CD4-positive, alpha-beta memory T cell (primary cell): ENCODE results near the gene VIT. TPM values are rescaled to one million over a fixed set of nuclear protein-coding genes. Genes with fewer than 3 reads are reported as not detected.
A peak's percentile ranks its signal among the peaks of the same experiment; 100 is the strongest.

Experiments used
- CTCF ChIA-PET: fragments of 350-600 bp; sonication (Branson Sonifier 250); formaldehyde crosslinking; loops from one replicate; lab custom pipeline; 2021; ENCODE audit warnings: inconsistent platforms; ENCODE audit not compliant: partially characterized antibody; lab: Charles Lee
- POLR2A ChIA-PET: fragments of 350-600 bp; sonication (Branson Sonifier 250); formaldehyde crosslinking; loops from one replicate; lab custom pipeline; 2021; ENCODE audit not compliant: partially characterized antibody; lab: Charles Lee
- DNase-seq, 5 donors: peaks; one replicate each; pipeline versions ENCODE4 v3.0.0 to v3.0.0-alpha.2; 2020 to 2022; ENCODE audit warnings: mixed read lengths in 1 of 5
- H3K27ac ChIP-seq: one replicate; pipeline ENCODE4 v1.7.0; 2013; ENCODE audit warnings: low read depth, low read length
- H3K27me3 ChIP-seq: 2 replicates; pipeline ENCODE4 v1.7.0; 2013; ENCODE audit warnings: mild to moderate bottlenecking, low read length, moderate library complexity; ENCODE audit not compliant: insufficient read depth
- H3K36me3 ChIP-seq: 2 replicates; pipeline ENCODE4 v1.7.0; 2013; ENCODE audit warnings: mild to moderate bottlenecking, low read length, moderate library complexity; ENCODE audit not compliant: insufficient read depth
- H3K4me1 ChIP-seq: 2 replicates; pipeline ENCODE4 v1.7.0; 2013; ENCODE audit warnings: mild to moderate bottlenecking, low read length, moderate library complexity; ENCODE audit not compliant: insufficient read depth
- H3K4me3 ChIP-seq, 2 donors: one replicate each; pipeline ENCODE4 v1.7.0; 2013; ENCODE audit warnings: low read length in 2 of 2, mild to moderate bottlenecking in 1 of 2
- H3K9me3 ChIP-seq, 2 donors: one replicate each; pipeline ENCODE4 v1.7.0; 2013; ENCODE audit warnings: low read length in 2 of 2, control low read depth in 1 of 2; ENCODE audit not compliant: control insufficient read depth in 1 of 2
- H3K27ac Mint-ChIP-seq, 7 donors: one replicate each; pipeline ENCODE4 v1.8.0; 2020 to 2021; ENCODE audit warnings: mixed read lengths in 7 of 7, mild to moderate bottlenecking in 6 of 7, inconsistent platforms in 3 of 7, moderate library complexity in 3 of 7
- H3K27me3 Mint-ChIP-seq, 2 donors: one replicate each; pipeline ENCODE4 v1.8.0; 2020 to 2021; ENCODE audit warnings: mixed read lengths in 2 of 2
- H3K36me3 Mint-ChIP-seq, 2 donors: one replicate each; pipeline ENCODE4 v1.8.0; 2020 to 2021; ENCODE audit warnings: mixed read lengths in 2 of 2, inconsistent platforms in 1 of 2, mild to moderate bottlenecking in 1 of 2
- H3K4me1 Mint-ChIP-seq, 4 donors: one replicate each; pipeline ENCODE4 v1.8.0; 2020 to 2021; ENCODE audit warnings: mixed read lengths in 4 of 4, mild to moderate bottlenecking in 1 of 4
- H3K4me3 Mint-ChIP-seq, 8 donors: one replicate each; pipeline ENCODE4 v1.8.0; 2020 to 2021; ENCODE audit warnings: mixed read lengths in 8 of 8, mild to moderate bottlenecking in 7 of 8, moderate library complexity in 6 of 8, inconsistent platforms in 3 of 8
- H3K9me3 Mint-ChIP-seq, 8 donors: one replicate each; pipeline ENCODE4 v1.8.0; 2020 to 2021; ENCODE audit warnings: mixed read lengths in 8 of 8, mild to moderate bottlenecking in 5 of 8, inconsistent platforms in 3 of 8, moderate library complexity in 1 of 8
- intact Hi-C: fragments of 100-400 bp; cut with micrococcal nuclease; formaldehyde crosslinking; loops from one replicate; pipeline ENCODE4 v1.15.1; 2023
- polyA plus RNA-seq, 2 donors: library from polyadenylated mRNA; unstranded; fragments of 300-500 nt; fragmentation: Illumina TruSeq; gene quantifications; one replicate each; pipeline ENCODE4 v1.2.3, GENCODE V29; 2021
- total RNA-seq, 2 experiments: library from RNA; stranded (reverse); gene quantifications; one replicate each; pipeline ENCODE4 v1.2.3, GENCODE V29; 2021

Gene VIT
- total and polyA plus RNA-seq, 4 experiments from 2014 or later = not detected

DNA sequence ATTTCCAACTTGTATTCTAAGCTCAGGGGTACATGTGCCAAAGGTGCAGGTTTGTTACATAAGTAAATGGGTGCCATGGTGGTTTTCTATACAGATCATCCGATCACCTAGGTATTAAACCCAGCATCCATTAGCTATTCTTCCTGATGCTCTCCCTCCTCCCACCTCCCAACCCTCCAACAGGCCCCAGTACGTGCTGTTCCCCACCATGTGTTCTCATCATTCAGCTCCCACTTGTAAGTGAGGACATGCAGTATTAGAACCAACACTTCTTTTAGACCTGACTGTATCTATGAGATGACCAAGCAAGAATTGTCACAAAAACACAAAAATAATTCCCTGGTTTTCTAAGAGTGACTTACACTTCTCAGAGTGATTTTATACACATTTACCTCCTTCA is 83.0 kb downstream of the VIT start:
- Histone ChIP-seq H3K4me1 (no peaks in the 10 kb centered on the region), H3K4me3 (no peak overlapping the region), H3K36me3 (no peaks in the 10 kb centered on the region), H3K27ac (no peak overlapping the region), H3K27me3 (no peaks in the 10 kb centered on the region), H3K9me3 (no peaks in the 10 kb centered on the region)
- POLR2A ChIA-PET = no interaction called here
- DNase-seq = no peak
- no peaks in the 10 kb centered on the region for H3K36me3 Mint-ChIP-seq
- no peak overlapping the region for H3K4me3 Mint-ChIP-seq
- CTCF ChIA-PET = interaction anchor here (0.9 to 12.0 kb wide), 15 partner anchors 10 to 1536 kb away, joined by 3 to 110 read pairs (median 3); no protein-coding TSS in a partner anchor
- peaks cover 0 to 1% (median 0%) of the 10 kb centered on the region in 4 donors for H3K4me1 Mint-ChIP-seq
- intact Hi-C loops = no loop called here
- peaks cover 8 to 14% of the 10 kb centered on the region in 2 donors for H3K27me3 Mint-ChIP-seq
- no peak overlapping the region for H3K27ac Mint-ChIP-seq
- H3K9me3 Mint-ChIP-seq = no peaks in the 10 kb centered on the region

DNA sequence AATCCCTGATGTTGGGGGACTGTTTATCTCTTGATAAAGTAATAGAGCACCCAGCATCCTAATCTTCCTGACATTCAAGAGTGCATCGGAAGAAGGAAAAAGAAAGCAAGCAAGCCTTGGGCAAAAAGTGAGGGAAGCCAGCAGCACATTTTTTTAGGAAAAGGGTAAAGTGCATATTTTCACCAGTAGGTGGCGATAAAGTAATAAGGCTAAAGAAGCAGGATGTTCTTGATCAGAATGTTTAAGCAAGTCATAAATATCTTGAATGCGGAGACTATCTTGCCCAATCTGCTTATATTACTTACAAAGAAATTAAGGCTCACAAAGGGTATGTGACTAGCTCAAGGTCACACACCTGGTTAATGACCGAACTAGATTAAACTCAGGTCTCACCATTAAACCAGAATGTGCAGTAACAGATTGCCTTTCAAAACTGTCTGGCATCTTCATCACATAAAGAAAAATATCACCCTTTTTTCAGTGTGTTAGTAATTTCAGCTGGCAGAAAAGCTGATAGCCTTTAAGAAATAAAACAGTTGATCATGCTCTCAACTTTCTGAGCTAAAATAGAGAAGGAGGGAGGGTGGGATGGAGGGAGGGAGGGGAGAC is 83.8 kb downstream of the VIT start:
- Mint-ChIP-seq H3K36me3 (no peaks in the 10 kb centered on the region), H3K27ac (no peak overlapping the region), H3K4me3 (no peak overlapping the region), H3K27me3 (peaks cover 12 to 14% of the 10 kb centered on the region in 2 donors), H3K9me3 (no peaks in the 10 kb centered on the region), H3K4me1 (peaks cover 0 to 4% (median 2%) of the 10 kb centered on the region in 4 donors)
- Histone ChIP-seq H3K4me1 (no peaks in the 10 kb centered on the region), H3K36me3 (no peaks in the 10 kb centered on the region), H3K9me3 (no peaks in the 10 kb centered on the region), H3K4me3 (no peak overlapping the region), H3K27me3 (no peaks in the 10 kb centered on the region), H3K27ac (no peak overlapping the region)
- ChIA-PET CTCF (interaction anchor here (0.7 to 12.0 kb wide), 9 partner anchors 8 to 1494 kb away, joined by 3 to 110 read pairs (median 6); no protein-coding TSS in a partner anchor), POLR2A (interaction anchor here (0.6 kb wide), 1 partner anchor 1176 kb away, joined by 3 read pairs; no protein-coding TSS in a partner anchor)
- DNase-seq = peak in 4 of 5 donors; percentile 31 to 48 (median 44)
- intact Hi-C loops = loop anchor here (10.0 kb wide), 2 partner anchors 614 to 1334 kb away; no protein-coding TSS in a partner anchor

DNA sequence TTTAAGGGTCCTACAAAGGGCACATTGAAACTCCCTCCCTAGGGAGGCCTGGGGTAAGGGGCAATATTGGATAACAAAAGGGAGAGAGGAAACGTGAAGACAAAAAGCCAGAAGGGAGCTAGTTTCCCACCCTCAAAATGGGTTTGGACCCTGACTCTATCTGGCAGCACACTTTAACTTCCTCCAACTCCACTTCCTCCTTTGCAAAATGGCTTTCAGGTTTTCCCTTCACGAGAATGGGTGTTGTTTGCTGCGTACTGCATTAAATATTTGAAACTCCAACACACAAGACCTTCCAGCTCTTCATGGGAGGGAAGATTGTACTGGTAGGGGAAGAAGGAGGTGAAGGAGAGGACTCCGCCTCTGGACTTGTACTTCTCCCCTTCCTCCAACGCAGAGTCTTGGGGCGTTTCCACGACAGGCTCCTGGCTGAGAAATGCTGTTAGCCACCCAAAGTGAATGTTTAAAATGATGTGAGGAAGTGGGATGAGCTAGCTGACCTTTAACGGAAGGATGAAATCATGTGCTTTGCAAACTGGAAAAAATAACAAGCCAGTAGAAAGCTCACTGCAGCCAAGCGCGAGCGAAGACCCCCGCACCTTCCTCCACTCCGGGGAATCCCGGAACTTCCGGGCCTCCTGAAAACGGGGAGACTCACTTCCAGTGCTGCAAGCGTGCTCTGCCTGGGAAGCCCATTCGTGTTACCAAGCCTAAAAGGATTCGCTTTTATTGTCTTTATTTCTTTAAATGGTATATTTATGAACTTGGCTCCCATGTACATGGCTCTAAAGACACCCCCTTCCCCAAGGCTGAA is 85.6 kb downstream of the VIT start:
- Histone ChIP-seq H3K4me1 (no peaks in the 10 kb centered on the region), H3K27ac (no peak overlapping the region), H3K9me3 (no peaks in the 10 kb centered on the region), H3K27me3 (no peaks in the 10 kb centered on the region), H3K36me3 (no peaks in the 10 kb centered on the region), H3K4me3 (no peak overlapping the region)
- Mint-ChIP-seq H3K36me3 (no peaks in the 10 kb centered on the region), H3K27ac (no peak overlapping the region), H3K4me3 (no peak overlapping the region), H3K9me3 (no peaks in the 10 kb centered on the region), H3K4me1 (peaks cover 0 to 4% (median 2%) of the 10 kb centered on the region in 4 donors), H3K27me3 (peaks cover 12 to 16% of the 10 kb centered on the region in 2 donors)
- no peak for DNase-seq
- intact Hi-C loops = loop anchor here (10.0 kb wide), 2 partner anchors 613 to 1333 kb away; no protein-coding TSS in a partner anchor
- POLR2A ChIA-PET = no interaction called here
- CTCF ChIA-PET = interaction anchor here (1.1 to 12.0 kb wide), 6 partner anchors 9 to 431 kb away, joined by 3 to 110 read pairs (median 4); no protein-coding TSS in a partner anchor

DNA sequence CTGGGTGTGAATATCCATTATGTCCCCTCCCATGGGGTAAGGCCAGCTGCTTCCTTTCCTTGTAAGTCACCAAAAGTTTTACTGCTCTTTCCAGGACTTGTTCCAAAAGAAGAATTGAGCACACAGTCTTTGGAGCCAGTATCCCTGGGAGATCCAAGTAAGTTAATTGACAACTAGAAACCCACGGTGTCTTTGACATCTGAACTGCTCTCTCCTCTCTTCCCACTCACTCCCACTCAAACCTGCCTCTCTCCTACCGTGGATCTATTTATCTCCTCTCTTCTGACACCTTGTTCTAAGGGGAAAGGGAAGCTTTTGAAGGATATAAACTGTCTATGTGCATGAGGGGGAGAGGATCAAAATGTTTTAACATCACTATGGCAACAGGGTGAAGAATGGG is 86.7 kb downstream of the VIT start:
- H3K4me3 ChIP-seq = no peak overlapping the region
- Mint-ChIP-seq H3K4me3 (no peak overlapping the region), H3K27ac (no peak overlapping the region), H3K36me3 (no peaks in the 10 kb centered on the region), H3K27me3 (peaks cover 15% of the 10 kb centered on the region in 2 donors), H3K9me3 (no peaks in the 10 kb centered on the region), H3K4me1 (peaks cover 0 to 4% (median 2%) of the 10 kb centered on the region in 4 donors)
- POLR2A ChIA-PET = no interaction called here
- intact Hi-C loops = loop anchor here (10.0 kb wide), 2 partner anchors 612 to 1332 kb away; no protein-coding TSS in a partner anchor
- no peak for DNase-seq
- H3K36me3 ChIP-seq = no peaks in the 10 kb centered on the region
- CTCF ChIA-PET = interaction anchor here (1.3 to 12.0 kb wide), 4 partner anchors 9 to 183 kb away, joined by 3 to 110 read pairs (median 4); partner anchors contain the start of gene STRN
- H3K4me1 ChIP-seq = no peaks in the 10 kb centered on the region
- no peaks in the 10 kb centered on the region for H3K27me3 ChIP-seq
- no peak overlapping the region for H3K27ac ChIP-seq
- H3K9me3 ChIP-seq = no peaks in the 10 kb centered on the region

DNA sequence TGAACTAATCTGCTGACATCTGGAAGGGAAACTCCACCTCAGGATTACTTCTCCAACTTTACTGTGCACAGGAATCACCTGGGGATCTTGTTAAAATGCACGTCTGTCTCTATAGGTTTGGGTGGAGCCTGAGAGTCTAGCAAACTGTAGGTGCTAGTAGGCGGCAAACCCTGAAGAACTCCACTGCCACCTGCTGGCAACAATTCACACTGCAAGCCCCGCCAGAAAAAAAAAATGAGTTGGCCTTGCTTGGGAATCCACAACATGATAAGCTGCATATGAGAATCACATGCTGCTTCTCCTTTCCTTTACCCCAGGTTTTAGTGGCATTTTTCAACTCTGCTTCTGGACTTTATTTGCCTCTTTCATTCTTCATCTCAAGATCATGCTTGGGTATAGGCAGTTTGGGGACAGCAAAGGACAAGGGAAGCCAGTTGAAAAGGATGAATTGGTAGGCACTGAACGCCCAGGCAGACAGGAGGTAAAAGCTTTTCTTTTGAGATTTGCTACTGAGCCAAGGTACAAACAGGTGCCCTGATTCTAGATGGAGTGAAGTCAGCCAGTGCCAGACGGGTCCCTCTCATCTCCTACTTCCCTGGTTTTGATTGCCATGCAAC is 88.8 kb downstream of the VIT start:
- intact Hi-C loops = loop anchor here (5.0 to 10.0 kb wide), 3 partner anchors 433 to 1330 kb away; no protein-coding TSS in a partner anchor
- peak; percentile 40 to 66 (median 55) for DNase-seq
- Histone ChIP-seq H3K4me3 (no peak overlapping the region), H3K36me3 (no peaks in the 10 kb centered on the region), H3K9me3 (no peaks in the 10 kb centered on the region), H3K27me3 (no peaks in the 10 kb centered on the region), H3K4me1 (no peaks in the 10 kb centered on the region), H3K27ac (no peak overlapping the region)
- ChIA-PET CTCF (interaction anchor here (0.9 to 12.0 kb wide), 11 partner anchors 7 to 1100 kb away, joined by 3 to 110 read pairs (median 6); no protein-coding TSS in a partner anchor), POLR2A (no interaction called here)
- Mint-ChIP-seq H3K36me3 (no peaks in the 10 kb centered on the region), H3K4me1 (peaks cover 0 to 3% (median 1%) of the 10 kb centered on the region in 4 donors), H3K4me3 (no peak overlapping the region), H3K9me3 (no peaks in the 10 kb centered on the region), H3K27ac (peak overlapping the region in 1 of 7 donors; percentile 13), H3K27me3 (peaks cover 17 to 20% of the 10 kb centered on the region in 2 donors)

DNA sequence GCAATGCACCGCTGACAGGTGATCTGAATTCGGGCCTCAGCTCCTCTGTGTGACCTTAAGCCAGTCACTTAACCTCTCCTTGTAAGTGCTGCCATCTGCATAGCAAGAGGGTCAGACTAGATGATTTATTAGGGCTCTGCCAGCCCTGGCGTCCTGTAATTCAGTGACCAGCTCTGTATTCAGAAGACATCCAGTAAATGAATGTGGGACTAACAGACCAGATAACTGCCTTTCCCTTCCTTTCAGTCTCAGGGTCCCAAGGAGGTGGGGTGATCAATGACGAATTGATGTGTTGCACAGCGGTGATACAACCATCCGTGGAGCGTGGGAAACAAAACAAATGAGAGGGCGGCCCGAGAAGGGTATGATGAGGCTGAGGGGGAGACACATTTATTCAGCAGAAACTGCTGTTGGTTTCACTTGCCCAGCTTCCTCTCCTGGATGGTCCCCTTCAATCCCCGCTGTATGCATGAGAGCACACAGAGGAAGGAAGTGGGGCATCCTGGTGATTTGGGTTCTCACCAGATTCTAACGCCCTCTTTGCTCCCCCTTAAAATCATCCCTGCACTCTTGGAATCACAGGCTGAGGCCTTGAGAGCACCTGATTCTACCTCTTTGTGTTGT is 92.8 kb downstream of the VIT start:
- no peak overlapping the region for H3K27ac Mint-ChIP-seq
- no peak for DNase-seq
- Histone ChIP-seq H3K9me3 (no peaks in the 10 kb centered on the region), H3K27me3 (no peaks in the 10 kb centered on the region), H3K4me1 (no peaks in the 10 kb centered on the region), H3K27ac (no peak overlapping the region), H3K4me3 (no peak overlapping the region), H3K36me3 (no peaks in the 10 kb centered on the region)
- H3K27me3 Mint-ChIP-seq = peaks cover 5 to 11% of the 10 kb centered on the region in 2 donors
- no peaks in the 10 kb centered on the region for H3K36me3 Mint-ChIP-seq
- intact Hi-C loops = loop anchor here (5.0 to 10.0 kb wide), 3 partner anchors 437 to 1326 kb away; no protein-coding TSS in a partner anchor
- ChIA-PET CTCF (interaction anchor here (0.5 to 9.7 kb wide), 2 partner anchors 9 to 399 kb away, joined by 3 to 110 read pairs; no protein-coding TSS in a partner anchor), POLR2A (no interaction called here)
- no peak overlapping the region for H3K4me3 Mint-ChIP-seq
- peaks cover 0 to 4% (median 2%) of the 10 kb centered on the region in 4 donors for H3K4me1 Mint-ChIP-seq
- no peaks in the 10 kb centered on the region for H3K9me3 Mint-ChIP-seq
